Omental fat pad (tissue), 4 donors: ENCODE results near the gene CACNG7. TPM values are rescaled to one million over a fixed set of nuclear protein-coding genes. Genes with fewer than 3 reads are reported as not detected.

ENCODE experiments used
- ATAC-seq: fragments of 150-250 bp; one replicate; pipeline ENCODE4 v1.9.1; 2016; ENCODE audit warnings: mild to moderate bottlenecking, moderate library complexity; ENCODE audit not compliant: low FRiP score
- DNase-seq: peaks from one replicate; pipeline ENCODE4 v3.0.0-alpha.2; 2019; ENCODE audit warnings: low spot score
- total RNA-seq, 4 donors: library from RNA; depleted of rRNA; stranded (reverse); fragments of >200 nt; gene quantifications; one replicate each; pipeline ENCODE4 v1.1.0, GENCODE V29; 2016
- TF ChIP-seq, protein P1 (sequence below), 3 donors: fragments of 450-650 bp; IDR thresholded peaks; one replicate each; pipeline ENCODE4 v1.5.1; 2016 to 2017; ENCODE audit warnings: antibody characterized with exemption in 3 of 3, mild to moderate bottlenecking in 3 of 3, moderate library complexity in 2 of 3

The CACNG7 gene
- total RNA-seq, 4 donors from 2014 or later, result not detected

DNA sequence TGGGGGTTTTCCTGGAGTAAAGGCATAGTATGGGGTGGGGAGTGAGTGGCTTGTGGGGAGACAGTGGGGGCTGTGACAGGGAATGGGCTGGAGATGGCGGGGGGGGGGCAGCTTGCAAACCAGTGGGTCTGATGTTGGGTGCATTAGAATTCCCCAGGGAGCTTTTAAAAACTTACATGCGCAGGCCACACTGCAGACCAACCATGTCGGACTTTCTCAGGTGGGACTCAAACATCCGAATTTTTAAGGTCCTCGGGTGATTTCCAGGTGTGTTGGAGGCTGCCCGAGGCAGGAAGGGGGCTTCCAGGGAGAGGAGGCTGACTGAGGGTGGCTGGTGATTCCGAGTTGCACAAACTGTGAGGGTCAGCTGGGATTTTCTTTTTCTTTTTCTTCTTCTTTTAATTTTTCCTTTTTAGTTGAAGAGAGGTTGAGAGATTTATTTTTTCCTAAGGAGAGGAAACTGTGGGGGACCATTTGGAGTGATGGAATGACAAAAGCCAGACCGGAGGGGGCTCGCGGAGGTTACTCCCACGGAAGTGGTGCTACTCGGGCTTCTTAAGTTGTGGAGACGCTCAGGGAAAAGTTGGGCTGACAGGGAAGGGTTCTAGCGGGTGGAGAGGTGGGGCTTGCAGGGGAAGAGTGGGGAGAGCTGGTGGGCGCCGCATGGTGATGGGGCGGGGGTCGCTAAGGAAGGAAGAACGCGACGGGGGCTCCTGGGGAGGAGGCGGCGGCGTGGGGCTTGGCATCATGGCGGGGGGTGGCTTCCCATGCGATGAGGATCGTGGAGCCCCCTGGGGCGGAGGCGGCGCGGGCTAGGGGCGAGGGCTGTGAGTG, 52.7 kb downstream of the CACNG7 start:
- no peak for ATAC-seq
- TF ChIP-seq, protein P1, sequence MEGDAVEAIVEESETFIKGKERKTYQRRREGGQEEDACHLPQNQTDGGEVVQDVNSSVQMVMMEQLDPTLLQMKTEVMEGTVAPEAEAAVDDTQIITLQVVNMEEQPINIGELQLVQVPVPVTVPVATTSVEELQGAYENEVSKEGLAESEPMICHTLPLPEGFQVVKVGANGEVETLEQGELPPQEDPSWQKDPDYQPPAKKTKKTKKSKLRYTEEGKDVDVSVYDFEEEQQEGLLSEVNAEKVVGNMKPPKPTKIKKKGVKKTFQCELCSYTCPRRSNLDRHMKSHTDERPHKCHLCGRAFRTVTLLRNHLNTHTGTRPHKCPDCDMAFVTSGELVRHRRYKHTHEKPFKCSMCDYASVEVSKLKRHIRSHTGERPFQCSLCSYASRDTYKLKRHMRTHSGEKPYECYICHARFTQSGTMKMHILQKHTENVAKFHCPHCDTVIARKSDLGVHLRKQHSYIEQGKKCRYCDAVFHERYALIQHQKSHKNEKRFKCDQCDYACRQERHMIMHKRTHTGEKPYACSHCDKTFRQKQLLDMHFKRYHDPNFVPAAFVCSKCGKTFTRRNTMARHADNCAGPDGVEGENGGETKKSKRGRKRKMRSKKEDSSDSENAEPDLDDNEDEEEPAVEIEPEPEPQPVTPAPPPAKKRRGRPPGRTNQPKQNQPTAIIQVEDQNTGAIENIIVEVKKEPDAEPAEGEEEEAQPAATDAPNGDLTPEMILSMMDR (IDR thresholded peaks at IDR 0.05), result no peak
- DNase-seq, result no peak

DNA sequence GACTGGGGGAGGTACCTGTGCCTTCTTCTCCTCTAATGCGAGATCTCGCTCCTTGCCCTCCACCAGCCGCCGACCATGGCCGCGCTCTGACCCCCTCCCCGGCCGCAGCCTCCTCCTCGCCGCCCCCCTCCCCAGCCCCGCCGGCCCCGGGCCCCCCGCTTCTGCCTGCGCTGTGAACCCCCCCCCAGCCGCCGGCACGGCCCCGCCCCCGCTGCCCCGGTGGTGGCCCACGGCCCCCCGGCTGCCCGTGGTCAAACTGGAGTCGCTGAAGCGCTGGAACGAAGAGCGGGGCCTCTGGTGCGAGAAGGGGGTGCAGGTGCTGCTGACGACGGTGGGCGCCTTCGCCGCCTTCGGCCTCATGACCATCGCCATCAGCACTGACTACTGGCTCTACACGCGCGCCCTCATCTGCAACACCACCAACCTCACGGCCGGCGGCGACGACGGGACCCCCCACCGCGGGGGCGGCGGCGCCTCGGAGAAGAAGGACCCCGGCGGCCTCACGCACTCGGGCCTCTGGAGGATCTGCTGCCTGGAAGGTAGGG, 53.9 kb downstream of the CACNG7 start, which contains the start of gene CACNG8:
Gene CACNG8, plus strand, starts transcription at position 51 of the 545 bp plus-strand sequence.
- DNase-seq (no peak), ATAC-seq (no peak)
- TF ChIP-seq, protein P1 (IDR thresholded peaks at IDR 0.05), result no peak

DNA sequence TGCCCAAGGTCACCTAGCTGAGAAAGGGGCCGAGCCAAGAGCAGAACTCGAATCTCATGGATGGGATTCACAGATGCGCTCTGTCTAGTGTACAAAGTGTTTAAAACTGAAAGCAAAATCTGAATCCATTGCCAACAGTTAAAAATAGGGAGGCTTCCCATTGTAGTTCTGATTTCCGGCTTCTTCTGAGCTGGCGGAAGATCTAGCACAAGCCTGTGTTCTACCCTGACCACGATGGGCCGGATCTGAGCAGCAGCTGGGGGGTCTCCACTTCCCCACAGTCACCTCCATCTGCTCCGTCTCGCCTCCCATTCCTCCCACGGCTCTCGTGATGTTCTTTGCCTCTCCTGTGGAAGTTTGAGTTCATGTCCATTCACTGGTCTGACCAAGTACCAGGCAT, 56.0 kb downstream of the CACNG7 start:
- ATAC-seq, result no peak
- no peak for DNase-seq
- TF ChIP-seq, protein P1 (IDR thresholded peaks at IDR 0.05), result no peak

DNA sequence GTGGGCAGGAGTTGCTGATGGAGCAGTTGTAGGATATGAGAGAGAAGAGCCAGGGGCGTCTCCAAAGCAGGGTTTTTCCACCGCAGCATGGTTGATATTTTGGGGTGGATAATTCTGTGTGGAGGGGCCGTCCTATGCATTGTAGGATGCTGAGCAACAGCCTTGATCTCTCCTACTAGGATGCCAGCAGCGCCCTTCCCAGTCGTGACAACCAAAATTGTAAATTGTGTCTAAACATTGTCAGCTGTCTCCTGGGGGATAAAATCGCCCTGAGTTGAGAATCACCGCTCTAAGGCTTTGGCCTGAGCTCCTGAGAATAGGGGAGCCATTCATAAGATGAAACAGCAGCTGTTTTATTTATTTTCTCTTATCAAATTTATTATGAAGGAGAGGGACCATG, 57.9 kb downstream of the CACNG7 start:
- DNase-seq, result no peak
- no peak for ATAC-seq
- TF ChIP-seq, protein P1 (IDR thresholded peaks at IDR 0.05), result no peak

DNA sequence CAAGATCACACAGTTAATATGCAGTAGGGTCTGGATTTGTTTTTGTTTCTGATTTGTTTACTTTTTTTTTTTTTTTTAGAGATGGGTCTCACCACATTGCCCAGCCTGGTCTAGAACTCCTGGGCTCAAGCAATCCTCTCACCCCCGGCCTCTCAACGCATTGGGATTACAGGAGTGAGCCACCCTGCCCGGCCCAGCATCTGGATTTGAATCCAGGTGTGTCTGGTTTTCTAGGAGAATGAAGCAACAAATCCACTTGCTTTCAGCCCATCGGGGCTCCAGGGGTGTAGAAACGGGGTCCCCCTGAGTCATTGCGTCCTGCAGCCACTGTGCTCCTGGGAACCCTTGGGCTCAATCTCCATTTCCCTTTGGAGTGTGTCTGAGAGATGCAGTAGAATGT, 60.3 kb downstream of the CACNG7 start:
- ATAC-seq (no peak), DNase-seq (no peak)
- TF ChIP-seq, protein P1 (IDR thresholded peaks at IDR 0.05), result no peak

DNA sequence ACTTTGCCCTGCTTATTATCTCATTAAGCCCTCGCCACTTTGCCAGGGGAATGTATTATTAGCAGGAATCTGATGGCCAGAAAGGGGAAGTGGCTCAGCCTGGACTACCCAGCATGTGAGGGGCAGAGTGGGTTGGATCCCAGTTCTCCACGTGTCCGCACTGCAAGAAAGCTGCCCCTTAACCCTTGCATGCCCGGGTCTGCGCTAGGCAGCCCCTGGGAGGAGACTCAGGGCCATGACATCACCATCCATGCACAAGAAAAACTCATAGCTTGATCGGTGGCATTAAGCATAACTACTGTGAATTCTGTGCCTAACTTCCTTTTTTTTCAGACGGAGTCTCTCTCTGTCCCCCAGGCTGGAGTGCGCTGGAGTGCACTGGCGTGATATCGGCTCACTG, 62.6 kb downstream of the CACNG7 start:
- ATAC-seq (no peak), DNase-seq (no peak)
- TF ChIP-seq, protein P1 (IDR thresholded peaks at IDR 0.05), result no peak
